OCI-LY1 (cell line): ENCODE measurements around the gene PHC3.

Experiments used
- CTCF ChIP-seq: fragments of 200-600 bp; sonication (generic), shearing (Covaris generic); IDR thresholded peaks from 2 replicates; pipeline ENCODE4 v1.5.1; 2017; ENCODE audit warnings: mild to moderate bottlenecking, antibody characterized with exemption, low read length, moderate library complexity, mixed read lengths
- EZH2 ChIP-seq: fragments of 200-600 bp; sonication (generic), shearing (Covaris generic); IDR thresholded peaks from 2 replicates; pipeline ENCODE4 v1.8.0; 2017; ENCODE audit warnings: borderline replicate concordance, mixed run types, mild to moderate bottlenecking, antibody characterized with exemption, low read length, moderate library complexity, mixed read lengths

- TF ChIP-seq CTCF (no peak), EZH2 (no peak)
These were observed 10.0 kb downstream of the PHC3 start for GRCh38 chr3:170171563-170171962.
